Right lobe of liver (tissue), 6 donors: ENCODE data around the gene NCAPD2. TPM values are rescaled to one million over a fixed set of nuclear protein-coding genes. Genes with fewer than 3 reads are reported as not detected.
"Not testable (repeated sequence)": the region's sequence is repeated elsewhere in the genome, so short reads cannot be mapped to it uniquely, and the experiment has no call there.

Source experiments
- ATAC-seq, 4 donors: fragments of 200-7000 bp; cut with Tn5 transposase; one replicate each; pipeline ENCODE4 v1.9.1; 2020; ENCODE audit warnings: mild to moderate bottlenecking in 4 of 4, moderate library complexity in 4 of 4
- DNase-seq, 3 donors: peaks; one replicate each; pipeline ENCODE4 v3.0.0-alpha.2; 2020
- H3K27ac ChIP-seq, 3 donors: fragments of 200-600 bp; one replicate each; pipeline ENCODE4 v1.8.0; 2022
- H3K27me3 ChIP-seq, 2 donors: fragments of 200-600 bp; one replicate each; pipeline ENCODE4 v1.8.0; 2022
- H3K36me3 ChIP-seq, 4 donors: fragments of 200-600 bp; sonication (generic) in 1 of 4; one replicate each; pipeline versions ENCODE4 v1.5.1 to v1.8.0; 2017 to 2022; ENCODE audit warnings: control low read depth in 1 of 4
- H3K4me1 ChIP-seq, 4 donors: fragments of 200-600 bp; sonication (generic) in 1 of 4; one replicate each; pipeline versions ENCODE4 v1.5.1 to v1.8.0; 2017 to 2022; ENCODE audit warnings: control low read depth in 1 of 4
- H3K4me3 ChIP-seq, 3 donors: fragments of 200-600 bp; one replicate each; pipeline ENCODE4 v1.8.0; 2022
- H3K9me3 ChIP-seq, 4 donors: fragments of 200-600 bp; sonication (generic) in 1 of 4; one replicate each; pipeline versions ENCODE4 v1.5.1 to v1.8.0; 2017 to 2022; ENCODE audit warnings: control low read depth in 1 of 4
- POLR2A ChIP-seq: fragments of 450-650 bp; IDR thresholded peaks from one replicate; pipeline ENCODE4 v1.6.1; 2017; ENCODE audit warnings: antibody characterized with exemption, mild to moderate bottlenecking
- WGBS: methylation state at CpG from one replicate; pipeline ENCODE4 v1.1.6; 2018; ENCODE audit warnings: low coverage, low lambda C conversion rate; ENCODE audit not compliant: insufficient coverage; ENCODE audit errors: missing lambda C conversion rate; 5-methylcytosine and 5-hydroxymethylcytosine counted together
- intact Hi-C, 2 donors: fragments of 100-400 bp; cut with DNase I; formaldehyde crosslinking; loops; one replicate each; pipeline versions ENCODE4 v1.11.2 to v1.14.1; 2022
- total RNA-seq, 6 experiments: library from RNA; depleted of rRNA in 2 of 6; stranded (reverse); fragments of >200 nt in 2 of 6; fragmentation: NEBNext Ultra II Directional in 3 of 6; extraction: Animal tissue kit (Norgen Biotek cat#: 25700) in 3 of 6; gene quantifications; one replicate each; pipeline versions ENCODE4 v1.1.0 to v1.2.4, GENCODE V29; 2016 to 2023
- TF ChIP-seq, protein P1 (sequence below), 4 donors: fragments of 200-600 bp in 3 of 4; fragments of 450-650 bp in 1 of 4; IDR thresholded peaks; one replicate each; pipeline versions ENCODE4 v1.5.1 to v1.8.0; 2016 to 2022; ENCODE audit warnings: antibody characterized with exemption in 4 of 4, mild to moderate bottlenecking in 2 of 4
- donor health status: DM: no; HTN: yes; CAD: no.
- donor health status: DM: no; HTN: no; CAD: no.
- donor health status: DM: no; HTN: no; CAD: no.
- donor health status: DM: no; HTN: yes; CAD: no.
- donor health status: DM: no; HTN: yes; CAD: no.

The NCAPD2 gene
- total RNA-seq, 6 experiments from 2014 or later, result 6.2 to 40.9 (median 8.4) TPM

GRCh38 chr12:6558014-6558760, 64.3 kb downstream of the NCAPD2 start:
- DNase-seq, H3K9me3 ChIP-seq, ATAC-seq, H3K27ac ChIP-seq, intact Hi-C loops, H3K4me3 ChIP-seq, H3K27me3 ChIP-seq: not testable (repeated sequence)
- H3K36me3 ChIP-seq, result peaks cover 0 to 45% (median 21%) of the 10 kb centered on the region in 4 donors
- WGBS, result 58% methylated on average over 11 of the region's 14 CpGs
- TF ChIP-seq, protein P1, sequence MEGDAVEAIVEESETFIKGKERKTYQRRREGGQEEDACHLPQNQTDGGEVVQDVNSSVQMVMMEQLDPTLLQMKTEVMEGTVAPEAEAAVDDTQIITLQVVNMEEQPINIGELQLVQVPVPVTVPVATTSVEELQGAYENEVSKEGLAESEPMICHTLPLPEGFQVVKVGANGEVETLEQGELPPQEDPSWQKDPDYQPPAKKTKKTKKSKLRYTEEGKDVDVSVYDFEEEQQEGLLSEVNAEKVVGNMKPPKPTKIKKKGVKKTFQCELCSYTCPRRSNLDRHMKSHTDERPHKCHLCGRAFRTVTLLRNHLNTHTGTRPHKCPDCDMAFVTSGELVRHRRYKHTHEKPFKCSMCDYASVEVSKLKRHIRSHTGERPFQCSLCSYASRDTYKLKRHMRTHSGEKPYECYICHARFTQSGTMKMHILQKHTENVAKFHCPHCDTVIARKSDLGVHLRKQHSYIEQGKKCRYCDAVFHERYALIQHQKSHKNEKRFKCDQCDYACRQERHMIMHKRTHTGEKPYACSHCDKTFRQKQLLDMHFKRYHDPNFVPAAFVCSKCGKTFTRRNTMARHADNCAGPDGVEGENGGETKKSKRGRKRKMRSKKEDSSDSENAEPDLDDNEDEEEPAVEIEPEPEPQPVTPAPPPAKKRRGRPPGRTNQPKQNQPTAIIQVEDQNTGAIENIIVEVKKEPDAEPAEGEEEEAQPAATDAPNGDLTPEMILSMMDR (IDR thresholded peaks at IDR 0.05), result peak in 3 of 4 donors; percentile 22 to 42 (median 35)
- peaks cover 0 to 23% (median 9%) of the 10 kb centered on the region in 4 donors for H3K4me1 ChIP-seq

DNA sequence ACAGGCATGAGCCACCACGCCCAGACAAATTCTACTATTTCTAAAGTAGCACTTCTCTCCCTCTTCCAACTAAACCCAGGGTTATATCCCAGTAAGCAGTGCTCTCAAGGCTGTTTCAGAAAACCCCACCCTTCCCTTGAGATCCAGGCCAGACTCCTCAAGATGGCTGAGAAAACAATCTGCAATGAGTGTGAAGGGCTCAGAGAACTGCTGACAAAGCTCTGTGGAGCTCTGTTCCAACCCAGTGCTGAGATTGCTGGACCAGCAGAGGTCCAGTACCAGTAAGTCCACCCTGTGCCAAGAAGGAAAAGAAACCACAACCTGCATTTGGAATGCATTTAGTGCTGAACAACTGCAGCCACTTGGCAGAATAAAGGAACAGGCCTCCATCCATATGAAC, 65.6 kb downstream of the NCAPD2 start:
- Histone ChIP-seq H3K27ac (no peak overlapping the region), H3K9me3 (no peaks in the 10 kb centered on the region), H3K4me1 (peaks cover 0 to 10% (median 3%) of the 10 kb centered on the region in 4 donors), H3K27me3 (no peaks in the 10 kb centered on the region), H3K4me3 (no peak overlapping the region), H3K36me3 (peaks cover 0 to 53% (median 22%) of the 10 kb centered on the region in 4 donors)
- WGBS, result 100% methylated on average over 1 of the region's 1 CpG
- intact Hi-C loops, result no loop called here
- no peak for DNase-seq
- no peak for ATAC-seq
- no peak for TF ChIP-seq POLR2A
- TF ChIP-seq, protein P1 (IDR thresholded peaks at IDR 0.05), result no peak

- Histone ChIP-seq H3K36me3 (peaks cover 0 to 64% (median 22%) of the 10 kb centered on the region in 4 donors), H3K9me3 (no peaks in the 10 kb centered on the region), H3K27me3 (no peaks in the 10 kb centered on the region), H3K4me3 (no peak overlapping the region), H3K4me1 (peaks cover 0 to 6% (median 0%) of the 10 kb centered on the region in 4 donors), H3K27ac (no peak overlapping the region)
- WGBS, result 74% methylated on average over 6 of the region's 13 CpGs
- DNase-seq, result no peak
- no peak for ATAC-seq
- TF ChIP-seq, protein P1 (IDR thresholded peaks at IDR 0.05), result no peak
- no peak for TF ChIP-seq POLR2A
- intact Hi-C loops, result no loop called here
Observed at GRCh38 chr12:6560501-6561205, 66.8 kb downstream of the NCAPD2 start.

GRCh38 chr12:6562881-6563280, 69.0 kb downstream of the NCAPD2 start:
- Histone ChIP-seq H3K4me1 (peaks cover 0 to 10% (median 0%) of the 10 kb centered on the region in 4 donors), H3K27me3 (no peaks in the 10 kb centered on the region), H3K4me3 (no peak overlapping the region), H3K27ac (no peak overlapping the region), H3K9me3 (no peaks in the 10 kb centered on the region), H3K36me3 (peaks cover 0 to 69% (median 23%) of the 10 kb centered on the region in 4 donors)
- DNase-seq (no peak), ATAC-seq (no peak)
- TF ChIP-seq, protein P1 (IDR thresholded peaks at IDR 0.05), result no peak
- no CpG with 5 or more reads among the region's 10 CpGs for WGBS
- intact Hi-C loops, result no loop called here
